NB4 (cell line): ENCODE measurements around the gene ZNF500.

ENCODE experiments used
- DNase-seq: peaks from one replicate; pipeline ENCODE4 v3.0.0; 2010; ENCODE audit warnings: low read depth
- H3K4me3 ChIP-seq: one replicate; pipeline ENCODE4 v1.5.1; 2011; ENCODE audit warnings: mild to moderate bottlenecking, low read depth, low read length, moderate library complexity
- MAX ChIP-seq: IDR thresholded peaks from 2 replicates; pipeline ENCODE4 v1.6.1; 2011; ENCODE audit warnings: low read depth, low read length
- MYC ChIP-seq: IDR thresholded peaks from 2 replicates; pipeline ENCODE4 v1.6.1; 2011; ENCODE audit warnings: low read depth, low read length
- POLR2A ChIP-seq: IDR thresholded peaks from 2 replicates; pipeline ENCODE4 v1.6.1; 2011; ENCODE audit warnings: mild to moderate bottlenecking; ENCODE audit not compliant: insufficient read length; ENCODE audit errors: extremely low read depth
- TF ChIP-seq, protein P1 (sequence below): IDR thresholded peaks from one replicate; pipeline ENCODE4 v1.5.1; 2012; ENCODE audit warnings: low read depth, low read length

The ZNF500 gene

DNA sequence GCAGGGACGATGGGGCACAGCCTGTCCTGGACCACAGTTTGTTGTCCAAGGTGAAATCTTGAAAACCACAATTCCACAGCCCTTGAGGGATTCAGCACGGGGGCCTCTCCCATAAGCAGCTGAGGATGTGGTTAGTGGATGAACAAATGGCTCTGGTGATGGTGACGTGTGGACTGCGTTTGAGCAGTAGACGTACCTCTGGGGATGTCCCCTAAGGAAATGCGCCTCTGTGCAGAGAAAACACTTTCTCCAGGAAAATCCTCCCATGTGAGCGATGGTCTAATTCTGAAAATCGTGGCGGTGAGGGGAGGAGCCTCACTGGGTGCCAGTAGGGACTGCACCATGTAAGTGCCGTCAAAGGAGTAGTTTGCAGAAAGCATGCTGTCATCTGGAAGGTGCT is 23.9 kb upstream of the ZNF500 start:
- DNase-seq: peak; percentile 75
- TF ChIP-seq POLR2A (no peak), MYC (no peak), MAX (no peak)
- TF ChIP-seq, protein P1, sequence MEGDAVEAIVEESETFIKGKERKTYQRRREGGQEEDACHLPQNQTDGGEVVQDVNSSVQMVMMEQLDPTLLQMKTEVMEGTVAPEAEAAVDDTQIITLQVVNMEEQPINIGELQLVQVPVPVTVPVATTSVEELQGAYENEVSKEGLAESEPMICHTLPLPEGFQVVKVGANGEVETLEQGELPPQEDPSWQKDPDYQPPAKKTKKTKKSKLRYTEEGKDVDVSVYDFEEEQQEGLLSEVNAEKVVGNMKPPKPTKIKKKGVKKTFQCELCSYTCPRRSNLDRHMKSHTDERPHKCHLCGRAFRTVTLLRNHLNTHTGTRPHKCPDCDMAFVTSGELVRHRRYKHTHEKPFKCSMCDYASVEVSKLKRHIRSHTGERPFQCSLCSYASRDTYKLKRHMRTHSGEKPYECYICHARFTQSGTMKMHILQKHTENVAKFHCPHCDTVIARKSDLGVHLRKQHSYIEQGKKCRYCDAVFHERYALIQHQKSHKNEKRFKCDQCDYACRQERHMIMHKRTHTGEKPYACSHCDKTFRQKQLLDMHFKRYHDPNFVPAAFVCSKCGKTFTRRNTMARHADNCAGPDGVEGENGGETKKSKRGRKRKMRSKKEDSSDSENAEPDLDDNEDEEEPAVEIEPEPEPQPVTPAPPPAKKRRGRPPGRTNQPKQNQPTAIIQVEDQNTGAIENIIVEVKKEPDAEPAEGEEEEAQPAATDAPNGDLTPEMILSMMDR: no peak
- no peak overlapping the region for H3K4me3 ChIP-seq

DNA sequence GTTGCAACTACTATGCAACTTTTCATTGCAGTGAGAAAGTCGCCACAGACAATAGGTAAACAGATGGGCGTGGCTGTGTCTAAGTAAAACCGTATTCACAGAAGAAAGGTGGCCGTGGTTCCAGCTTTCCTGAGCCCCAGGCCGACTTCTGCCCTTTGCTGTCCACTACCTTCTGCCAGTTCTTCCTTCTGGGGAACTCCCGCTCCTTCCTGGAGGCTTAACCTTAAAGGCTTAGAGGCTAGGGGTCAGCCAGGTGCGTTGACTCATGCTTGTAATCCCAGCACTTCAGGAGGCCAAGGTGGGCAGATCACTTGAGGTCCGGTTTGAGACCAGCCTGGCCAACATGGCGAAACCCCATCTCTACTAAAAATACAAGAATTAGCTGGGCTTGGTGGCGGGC is 23.3 kb upstream of the ZNF500 start:
- DNase-seq: no peak
- no peak overlapping the region for H3K4me3 ChIP-seq
- no peak for TF ChIP-seq POLR2A
- TF ChIP-seq MYC: no peak
- no peak for TF ChIP-seq MAX
- TF ChIP-seq, protein P1: no peak

DNA sequence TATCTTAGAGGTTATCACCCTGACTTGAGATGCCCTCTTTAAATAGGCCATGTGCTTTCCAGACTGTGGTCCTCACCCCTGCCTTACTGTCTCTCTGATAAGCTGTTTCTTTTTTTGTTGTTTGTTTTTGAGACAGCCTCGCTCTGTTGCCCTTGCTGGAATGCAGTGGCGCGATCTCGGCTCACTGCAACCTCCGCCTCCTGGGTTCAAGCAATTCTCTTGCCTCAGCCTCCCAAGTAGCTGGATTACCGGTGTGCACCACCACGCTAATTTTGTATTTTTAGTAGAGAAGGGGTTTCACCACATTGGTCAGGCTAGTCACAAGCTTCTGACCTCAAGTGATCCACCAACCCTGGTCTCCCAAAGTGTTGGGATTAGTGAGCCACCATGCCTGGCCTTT is 21.9 kb upstream of the ZNF500 start:
- TF ChIP-seq, protein P1: no peak
- TF ChIP-seq MYC (no peak), MAX (no peak), POLR2A (no peak)
- H3K4me3 ChIP-seq: no peak overlapping the region

GRCh38 chr16:4788489-4788889 is 21.5 kb upstream of the ZNF500 start:
- H3K4me3 ChIP-seq: no peak overlapping the region
- TF ChIP-seq, protein P1: no peak
- no peak for TF ChIP-seq POLR2A
- no peak for TF ChIP-seq MAX
- no peak for TF ChIP-seq MYC
- no peak for DNase-seq

More for the DNA sequence above, 21.9 kb upstream of the ZNF500 start:
- DNase-seq: no peak

GRCh38 chr16:4787627-4788482 is 20.9 kb upstream of the ZNF500 start, which contains the start of gene SEPTIN12:
TSS of gene SEPTIN12 (minus strand) at chr16:4788345. CDS start at chr16:4787645, 700 bp downstream.
- TF ChIP-seq, protein P1: no peak
- TF ChIP-seq MAX (no peak), MYC (no peak), POLR2A (no peak)
- no peak for DNase-seq
- no peak within 1 kb of the TSS for H3K4me3 ChIP-seq
